Gastrocnemius medialis (tissue), 4 donors: ENCODE data around the gene MEIS1.

Experiments
- CTCF ChIP-seq, 5 experiments: fragments of 450-650 bp in 3 of 5; fragments of 200-600 bp in 2 of 5; sonication (generic) in 2 of 5; IDR thresholded peaks in 4 of 5; conservative IDR thresholded peaks in 1 of 5; 1 replicate in 4 of 5; 2 replicates in 1 of 5; pipeline ENCODE4 v1.5.1; 2016 to 2019; ENCODE audit warnings: antibody characterized with exemption in 5 of 5, mild to moderate bottlenecking in 3 of 5, moderate library complexity in 3 of 5
- POLR2A ChIP-seq, 2 donors: fragments of 450-650 bp; IDR thresholded peaks; one replicate each; pipeline ENCODE4 v1.6.1; 2017; ENCODE audit warnings: antibody characterized with exemption in 2 of 2, mild to moderate bottlenecking in 2 of 2, moderate library complexity in 2 of 2

- no peak for TF ChIP-seq CTCF (IDR thresholded peaks at IDR 0.05 in 4 of 5, conservative IDR thresholded peaks at IDR 0.05 in 1 of 5)
- TF ChIP-seq POLR2A (IDR thresholded peaks at IDR 0.05), result no peak
These were observed 96.6 kb downstream of the MEIS1 start for GRCh38 chr2:66531567-66531966.
